K562 (cell line): ENCODE results near the gene PPP1R3C. TPM values are rescaled to one million over a fixed set of nuclear protein-coding genes. Genes with fewer than 3 reads are reported as not detected.

Experiments
- ATAC-seq: fragments of 200-7000 bp; cut with Tn5 transposase; 3 replicates; pipeline ENCODE4 v1.9.1; 2020; ENCODE audit warnings: moderate library complexity
- BruUV-seq: library from RNA; stranded (reverse); fragments of 400-500 nt; replicated peaks from 2 replicates; lab custom pipeline; 2021; lab: Mats Ljungman, UMichigan
- CTCF ChIA-PET: fragments of 300-600 bp; formaldehyde crosslinking; extraction: SDS; loops from one replicate; lab custom pipeline; 2021; ENCODE audit warnings: low intra/inter-chr PET ratio; lab: Yijun Ruan, JAX
- POLR2A ChIA-PET: fragments of 300-600, 350-650 bp; sonication (Branson Sonifier 250); formaldehyde crosslinking; extraction: SDS; loops from one replicate; lab custom pipeline; 2021; ENCODE audit warnings: antibody characterized with exemption, inconsistent platforms; lab: Yijun Ruan, JAX
- DNase-seq, 4 experiments: peaks; one replicate each; pipeline versions ENCODE4 v3.0.0 to v3.0.0-alpha.2; 2011 to 2018; ENCODE audit warnings: low spot score in 3 of 4, mixed read lengths in 3 of 4; ENCODE audit errors: extremely low read depth in 1 of 4
- FAIRE-seq: peaks from 2 replicates; lab custom pipeline; 2011; peaks lifted over from hg19 to GRCh38; lab: Jason Lieb, UNC
- H2AFZ ChIP-seq: 2 replicates; pipeline ENCODE4 v1.6.0; 2011; ENCODE audit warnings: low read depth, low read length, control low read depth, inconsistent platforms
- H3K27ac ChIP-seq: fragments of 200-600 bp; 3 replicates; pipeline ENCODE4 v1.8.0; 2011; ENCODE audit warnings: low read depth, mild to moderate bottlenecking, control low read depth, inconsistent platforms, low read length, moderate library complexity, mixed read lengths; ENCODE audit errors: extremely low read depth
- H3K27me3 ChIP-seq, 2 experiments: fragments of 300-600 bp in 1 of 2; 2 replicates in 1 of 2; 3 replicates in 1 of 2; pipeline versions ENCODE4 v1.6.0 to v1.8.0; 2011; ENCODE audit warnings: inconsistent platforms in 2 of 2, low read length in 2 of 2, mild to moderate bottlenecking in 1 of 2, mixed read lengths in 1 of 2, moderate library complexity in 1 of 2; ENCODE audit not compliant: control insufficient read depth in 2 of 2, insufficient read depth in 2 of 2
- H3K36me3 ChIP-seq: fragments of 300-600 bp; 3 replicates; pipeline ENCODE4 v1.8.0; 2011; ENCODE audit warnings: mild to moderate bottlenecking, low read length, inconsistent platforms; ENCODE audit not compliant: control insufficient read depth, insufficient read depth
- H3K4me1 ChIP-seq, 2 experiments: fragments of 200-600 bp in 1 of 2; replicated peaks in 1 of 2; 2 replicates in 1 of 2; 3 replicates in 1 of 2; pipeline versions ENCODE4 v1.5.1 to v1.8.0; 2011; ENCODE audit warnings: inconsistent platforms in 2 of 2, low read length in 2 of 2, mild to moderate bottlenecking in 1 of 2, mixed read lengths in 1 of 2, moderate library complexity in 1 of 2; ENCODE audit not compliant: control insufficient read depth in 2 of 2, insufficient read depth in 2 of 2
- H3K4me2 ChIP-seq: 2 replicates; pipeline ENCODE4 v1.6.1; 2011; ENCODE audit warnings: low read length, control low read depth, inconsistent platforms, mixed read lengths; ENCODE audit not compliant: insufficient read depth
- H3K4me3 ChIP-seq: fragments of 200-600 bp; sonication (generic), shearing (Covaris generic); 2 replicates; pipeline ENCODE4 v1.5.1; 2016; ENCODE audit warnings: control low read depth, inconsistent platforms
- H3K79me2 ChIP-seq: fragments of 200-600 bp; 3 replicates; pipeline ENCODE4 v1.8.0; 2011; ENCODE audit warnings: low read length, inconsistent platforms; ENCODE audit not compliant: control insufficient read depth, insufficient read depth
- H3K9ac ChIP-seq, 2 experiments: 2 replicates each; pipeline versions ENCODE4 v1.6.0 to v1.6.1; 2011; ENCODE audit warnings: low read depth in 2 of 2, low read length in 2 of 2, control low read depth in 1 of 2, inconsistent platforms in 1 of 2, mild to moderate bottlenecking in 1 of 2, mixed read lengths in 1 of 2; ENCODE audit not compliant: insufficient read depth in 1 of 2
- H3K9me1 ChIP-seq: one replicate; pipeline ENCODE4 v1.6.0; 2011; ENCODE audit warnings: inconsistent platforms, mild to moderate bottlenecking, low read length, moderate library complexity; ENCODE audit not compliant: control insufficient read depth, insufficient read depth
- H3K9me3 ChIP-seq: replicated peaks from 2 replicates; pipeline ENCODE4 v1.5.1; 2011; ENCODE audit warnings: low read depth, low read length, inconsistent platforms; ENCODE audit not compliant: control insufficient read depth, insufficient read depth
- H4K20me1 ChIP-seq: replicated peaks from 2 replicates; pipeline ENCODE4 v1.6.1; 2011; ENCODE audit warnings: low read length, inconsistent platforms, mixed read lengths; ENCODE audit not compliant: control insufficient read depth, insufficient read depth
- ADNP ChIP-seq: fragments of 200-800 bp; sonication (Bioruptor generic); IDR thresholded peaks from 2 replicates; pipeline ENCODE4 v1.6.1; 2016; ENCODE audit warnings: missing genetic modification characterization, missing compliant biosample characterization
- BCOR ChIP-seq: fragments of 450-650 bp; IDR thresholded peaks from 2 replicates; pipeline ENCODE4 v1.6.1; 2016
- CAMTA2 ChIP-seq: fragments of 250-450 bp; sonication (Bioruptor Pico); conservative IDR thresholded peaks from 2 replicates; pipeline ENCODE4 v1.5.1; 2022
- ILK ChIP-seq: fragments of 450-650 bp; IDR thresholded peaks from 2 replicates; pipeline ENCODE4 v1.6.1; 2016; ENCODE audit warnings: missing genetic modification characterization, low read depth, mild to moderate bottlenecking, missing compliant biosample characterization, moderate library complexity, borderline replicate concordance
- MEIS2 ChIP-seq: fragments of 450-650 bp; IDR thresholded peaks from 2 replicates; pipeline ENCODE4 v1.6.1; 2014; ENCODE audit warnings: mild to moderate bottlenecking; ENCODE audit not compliant: partially characterized antibody
- NFXL1 ChIP-seq: fragments of 450-650 bp; formaldehyde crosslinking; IDR thresholded peaks from 2 replicates; pipeline ENCODE4 v1.4.0; 2021; ENCODE audit warnings: mild to moderate bottlenecking
- RBM25 ChIP-seq: fragments of 200-400 bp; formaldehyde crosslinking; IDR thresholded peaks from 2 replicates; pipeline ENCODE4 v1.6.1; 2018; ENCODE audit warnings: low read length, low read depth, moderate library complexity; ENCODE audit not compliant: severe bottlenecking
- TEAD4 ChIP-seq, 2 experiments: sonication (generic) in 1 of 2; formaldehyde crosslinking in 1 of 2; IDR thresholded peaks; 2 replicates each; pipeline versions ENCODE4 v1.6.1 to v1.8.0; 2012 to 2022; ENCODE audit warnings: borderline replicate concordance in 1 of 2, inconsistent platforms in 1 of 2, low read length in 1 of 2, mild to moderate bottlenecking in 1 of 2, missing genetic modification reagents in 1 of 2
- THRAP3 ChIP-seq: fragments of 450-650 bp; IDR thresholded peaks from 2 replicates; pipeline ENCODE4 v1.6.1; 2016; ENCODE audit warnings: mild to moderate bottlenecking, inconsistent platforms, borderline replicate concordance
- WGBS: fragments of 100-300 bp; shearing (Covaris generic); methylation state at CpG from one replicate; pipeline ENCODE4 v1.1.6; 2016; ENCODE audit warnings: low coverage, mixed read lengths; ENCODE audit not compliant: insufficient coverage; ENCODE audit errors: missing lambda C conversion rate; 5-methylcytosine and 5-hydroxymethylcytosine counted together
- in situ Hi-C: fragments of 300-500 bp; cut with MboI; formaldehyde crosslinking; loops from 4 replicates; pipeline ENCODE4 v1.15.0; 2018; ENCODE audit warnings: inconsistent platforms, mixed read lengths
- intact Hi-C: fragments of 100-400 bp; cut with micrococcal nuclease; formaldehyde crosslinking; loops from 2 replicates; pipeline ENCODE4 v1.14.2; 2022
- polyA plus RNA-seq, 8 experiments: library from polyadenylated mRNA; depleted of rRNA in 4 of 8; stranded (reverse) in 5 of 8; unstranded in 3 of 8; fragments of >200 nt; fragmentation: Nextera tagmentation in 2 of 8; fragmentation: Illumina TruSeq in 1 of 8; extraction: Ambion mirVana in 2 of 8; extraction: Trizol in 1 of 8; gene quantifications; 2 replicates each; pipeline versions ENCODE4 v1.2.1 to v1.2.3, GENCODE V29; 2011 to 2014; ENCODE audit warnings: inconsistent platforms in 1 of 8, missing spikeins in 1 of 8
- total RNA-seq, 7 experiments: library from RNA; depleted of rRNA in 6 of 7; stranded (reverse); fragments of >200 nt in 6 of 7; fragmentation: Illumina TruSeq in 2 of 7; extraction: Trizol in 2 of 7; gene quantifications; 2 replicates each; pipeline versions ENCODE4 v1.2.1 to v1.2.3, GENCODE V29; 2011 to 2021; ENCODE audit warnings: low replicate concordance in 1 of 7
- TF ChIP-seq, protein P1 (sequence below): fragments of 150-350 bp; IDR thresholded peaks from 2 replicates; pipeline ENCODE4 v1.6.1; 2014; ENCODE audit warnings: low read depth, mild to moderate bottlenecking, low read length, borderline replicate concordance
- TF ChIP-seq, protein P2 (sequence below): fragments of 450-650 bp; IDR thresholded peaks from 2 replicates; pipeline ENCODE4 v1.7.0; 2016; ENCODE audit warnings: borderline replicate concordance

PPP1R3C gene
- total and polyA plus RNA-seq, 9 of the 15 experiments (the other 6 are each of a cell fraction or from before 2014, with no cell fraction given): 0.06 to 0.24 (median 0.12) TPM; not detected in 3

DNA sequence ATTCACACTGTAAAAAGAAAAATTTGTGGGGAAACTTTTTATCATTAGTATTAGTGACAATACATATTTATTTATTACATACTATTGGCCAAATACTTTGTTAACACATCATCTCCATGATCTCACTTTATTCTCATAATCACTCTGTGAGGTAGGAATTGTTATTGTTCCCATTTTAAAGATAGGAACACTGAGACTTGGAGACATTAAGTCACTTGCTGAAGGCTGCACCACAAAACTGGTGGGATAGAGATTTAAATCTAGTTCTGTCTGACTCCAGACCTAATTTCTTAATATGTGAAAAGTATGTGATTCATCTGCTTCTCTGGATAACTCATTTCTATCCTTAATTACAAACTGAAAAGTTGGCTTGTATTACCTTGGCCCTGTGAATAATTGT is 8.2 kb downstream of the PPP1R3C start:
- no TSS peak for BruUV-seq
- Histone ChIP-seq H4K20me1 (no peaks in the 10 kb centered on the region), H3K79me2 (no peaks in the 10 kb centered on the region), H3K36me3 (no peaks in the 10 kb centered on the region), H3K9me1 (no peaks in the 10 kb centered on the region), H2AFZ (no peak overlapping the region; the same call in 1 of the 2 replicates), H3K27ac (no peak overlapping the region), H3K9ac (no peak overlapping the region), H3K4me3 (no peak overlapping the region), H3K4me1 (peaks cover 0 to 4% of the 10 kb centered on the region in 2 experiments; a peak in 4 of 5 replicates), H3K27me3 (no peaks in the 10 kb centered on the region), H3K4me2 (no peak overlapping the region), H3K9me3 (no peaks in the 10 kb centered on the region; the same call in 1 of the 2 replicates)
- DNase-seq (no peak), FAIRE-seq (no peak), ATAC-seq (no peak)
- ChIA-PET POLR2A (no interaction called here), CTCF (no interaction called here)
- intact Hi-C loops: no loop called here
- TF ChIP-seq ADNP (tag) (peak; percentile 49; the same call in 1 of the 2 replicates), CAMTA2 (CRISPR knock-in tag) (no peak), ILK (no peak), RBM25 (peak; percentile 92), BCOR (peak; percentile 77)
- in situ Hi-C loops: no loop called here

DNA sequence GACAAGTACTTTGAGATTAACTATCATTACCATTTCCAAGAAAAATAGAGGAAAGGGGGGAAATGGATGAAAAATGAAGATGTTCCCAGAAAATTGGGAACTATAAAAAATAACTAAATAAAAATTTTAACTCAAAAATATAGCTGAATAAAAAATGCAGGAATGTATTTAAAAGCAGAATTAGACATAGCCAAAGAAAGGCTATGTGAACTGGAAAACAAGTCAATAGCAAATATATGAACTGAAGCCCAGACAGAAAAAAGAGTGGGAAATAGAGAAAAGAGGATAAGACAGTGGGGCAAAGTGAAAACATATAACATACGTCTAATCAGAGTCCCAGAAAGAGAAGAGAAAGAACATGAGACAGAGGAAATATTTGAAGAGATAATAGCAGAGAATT is 10.3 kb downstream of the PPP1R3C start:
- intact Hi-C loops: no loop called here
- Histone ChIP-seq H3K27me3 (no peaks in the 10 kb centered on the region), H3K9me1 (no peaks in the 10 kb centered on the region), H3K36me3 (no peaks in the 10 kb centered on the region), H4K20me1 (no peaks in the 10 kb centered on the region), H3K27ac (no peak overlapping the region), H2AFZ (no peak overlapping the region), H3K4me2 (no peak overlapping the region), H3K79me2 (no peaks in the 10 kb centered on the region), H3K4me1 (no peaks in the 10 kb centered on the region; a peak in 1 of 5 replicates), H3K4me3 (no peak overlapping the region), H3K9me3 (no peaks in the 10 kb centered on the region), H3K9ac (no peak overlapping the region)
- in situ Hi-C loops: no loop called here
- ChIA-PET CTCF (no interaction called here), POLR2A (interaction anchor here (1.5 kb wide), 1 partner anchor 15 kb away, joined by 8 read pairs; no protein-coding TSS in a partner anchor)
- WGBS: 78% methylated on average over 1 of the region's 1 CpG
- TF ChIP-seq MEIS2 (no peak), THRAP3 (no peak), TEAD4 (IDR thresholded peaks at IDR 0.05; ENCODE audit: low read length) (no peak), TEAD4 (CRISPR knock-in tag; IDR thresholded peaks at IDR 0.05; ENCODE audit: borderline replicate concordance) (no peak), NFXL1 (no peak)
- TF ChIP-seq, protein P1, sequence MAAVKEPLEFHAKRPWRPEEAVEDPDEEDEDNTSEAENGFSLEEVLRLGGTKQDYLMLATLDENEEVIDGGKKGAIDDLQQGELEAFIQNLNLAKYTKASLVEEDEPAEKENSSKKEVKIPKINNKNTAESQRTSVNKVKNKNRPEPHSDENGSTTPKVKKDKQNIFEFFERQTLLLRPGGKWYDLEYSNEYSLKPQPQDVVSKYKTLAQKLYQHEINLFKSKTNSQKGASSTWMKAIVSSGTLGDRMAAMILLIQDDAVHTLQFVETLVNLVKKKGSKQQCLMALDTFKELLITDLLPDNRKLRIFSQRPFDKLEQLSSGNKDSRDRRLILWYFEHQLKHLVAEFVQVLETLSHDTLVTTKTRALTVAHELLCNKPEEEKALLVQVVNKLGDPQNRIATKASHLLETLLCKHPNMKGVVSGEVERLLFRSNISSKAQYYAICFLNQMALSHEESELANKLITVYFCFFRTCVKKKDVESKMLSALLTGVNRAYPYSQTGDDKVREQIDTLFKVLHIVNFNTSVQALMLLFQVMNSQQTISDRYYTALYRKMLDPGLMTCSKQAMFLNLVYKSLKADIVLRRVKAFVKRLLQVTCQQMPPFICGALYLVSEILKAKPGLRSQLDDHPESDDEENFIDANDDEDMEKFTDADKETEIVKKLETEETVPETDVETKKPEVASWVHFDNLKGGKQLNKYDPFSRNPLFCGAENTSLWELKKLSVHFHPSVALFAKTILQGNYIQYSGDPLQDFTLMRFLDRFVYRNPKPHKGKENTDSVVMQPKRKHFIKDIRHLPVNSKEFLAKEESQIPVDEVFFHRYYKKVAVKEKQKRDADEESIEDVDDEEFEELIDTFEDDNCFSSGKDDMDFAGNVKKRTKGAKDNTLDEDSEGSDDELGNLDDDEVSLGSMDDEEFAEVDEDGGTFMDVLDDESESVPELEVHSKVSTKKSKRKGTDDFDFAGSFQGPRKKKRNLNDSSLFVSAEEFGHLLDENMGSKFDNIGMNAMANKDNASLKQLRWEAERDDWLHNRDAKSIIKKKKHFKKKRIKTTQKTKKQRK: no peak
- TF ChIP-seq, protein P2, sequence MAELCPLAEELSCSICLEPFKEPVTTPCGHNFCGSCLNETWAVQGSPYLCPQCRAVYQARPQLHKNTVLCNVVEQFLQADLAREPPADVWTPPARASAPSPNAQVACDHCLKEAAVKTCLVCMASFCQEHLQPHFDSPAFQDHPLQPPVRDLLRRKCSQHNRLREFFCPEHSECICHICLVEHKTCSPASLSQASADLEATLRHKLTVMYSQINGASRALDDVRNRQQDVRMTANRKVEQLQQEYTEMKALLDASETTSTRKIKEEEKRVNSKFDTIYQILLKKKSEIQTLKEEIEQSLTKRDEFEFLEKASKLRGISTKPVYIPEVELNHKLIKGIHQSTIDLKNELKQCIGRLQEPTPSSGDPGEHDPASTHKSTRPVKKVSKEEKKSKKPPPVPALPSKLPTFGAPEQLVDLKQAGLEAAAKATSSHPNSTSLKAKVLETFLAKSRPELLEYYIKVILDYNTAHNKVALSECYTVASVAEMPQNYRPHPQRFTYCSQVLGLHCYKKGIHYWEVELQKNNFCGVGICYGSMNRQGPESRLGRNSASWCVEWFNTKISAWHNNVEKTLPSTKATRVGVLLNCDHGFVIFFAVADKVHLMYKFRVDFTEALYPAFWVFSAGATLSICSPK: no peak
- FAIRE-seq: no peak
- no peak for ATAC-seq
- DNase-seq: no peak
- no TSS peak for BruUV-seq
